Natural killer cell (primary cell): ENCODE results near the gene AZU1. TPM values are rescaled to one million over a fixed set of nuclear protein-coding genes. Genes with fewer than 3 reads are reported as not detected.
A peak's percentile ranks its signal among the peaks of the same experiment; 100 is the strongest.

ENCODE experiments used
- ATAC-seq, 3 donors: fragments of 150-1000 bp in 2 of 3; fragments of 200-7000 bp in 1 of 3; cut with Tn5 transposase; 1 replicate in 1 of 3; 2 replicates in 2 of 3; pipeline ENCODE4 v1.10.0; 2021; ENCODE audit warnings: mild to moderate bottlenecking in 2 of 3, moderate library complexity in 2 of 3
- DNase-seq, 2 donors: peaks; one replicate each; pipeline versions ENCODE4 v3.0.0 to v3.0.0-alpha.2; 2013 to 2021; ENCODE audit warnings: mixed read lengths in 1 of 2
- H3K27ac ChIP-seq: one replicate; pipeline ENCODE4 v1.5.1; 2013; ENCODE audit warnings: mild to moderate bottlenecking, low read length
- H3K27me3 ChIP-seq: one replicate; pipeline ENCODE4 v1.6.1; 2013; ENCODE audit warnings: low read length; ENCODE audit not compliant: control insufficient read depth, insufficient read depth
- H3K36me3 ChIP-seq: one replicate; pipeline ENCODE4 v1.6.1; 2013; ENCODE audit warnings: low read length; ENCODE audit not compliant: control insufficient read depth, insufficient read depth
- H3K4me1 ChIP-seq: one replicate; pipeline ENCODE4 v1.6.1; 2013; ENCODE audit warnings: low read length; ENCODE audit not compliant: control insufficient read depth, insufficient read depth
- H3K4me3 ChIP-seq: one replicate; pipeline ENCODE4 v1.5.1; 2013; ENCODE audit warnings: low read length
- H3K9me3 ChIP-seq: one replicate; pipeline ENCODE4 v1.6.1; 2013; ENCODE audit warnings: low read length; ENCODE audit not compliant: control insufficient read depth, insufficient read depth
- H3K27ac Mint-ChIP-seq, 2 donors: one replicate each; pipeline ENCODE4 v1.8.0; 2022; ENCODE audit warnings: mild to moderate bottlenecking in 2 of 2, mixed read lengths in 2 of 2, moderate library complexity in 1 of 2
- H3K27me3 Mint-ChIP-seq, 2 donors: one replicate each; pipeline ENCODE4 v1.8.0; 2022; ENCODE audit warnings: low read depth in 2 of 2, mixed read lengths in 2 of 2
- H3K36me3 Mint-ChIP-seq: one replicate; pipeline ENCODE4 v1.8.0; 2022; ENCODE audit warnings: mixed read lengths
- H3K4me1 Mint-ChIP-seq, 2 donors: one replicate each; pipeline ENCODE4 v1.8.0; 2022; ENCODE audit warnings: mixed read lengths in 2 of 2
- H3K4me3 Mint-ChIP-seq: one replicate; pipeline ENCODE4 v1.8.0; 2022; ENCODE audit warnings: mild to moderate bottlenecking, moderate library complexity, mixed read lengths
- H3K9me3 Mint-ChIP-seq, 2 donors: one replicate each; pipeline ENCODE4 v1.8.0; 2022; ENCODE audit warnings: mixed read lengths in 2 of 2
- WGBS: methylation state at CpG from one replicate; pipeline ENCODE4 v1.1.7; 2013; ENCODE audit warnings: missing lambda C conversion rate; ENCODE audit not compliant: insufficient coverage; 5-methylcytosine and 5-hydroxymethylcytosine counted together
- intact Hi-C: fragments of 100-400 bp; cut with micrococcal nuclease; formaldehyde crosslinking; loops from one replicate; pipeline ENCODE4 v1.14.2; 2022
- total RNA-seq, 4 donors: library from RNA; stranded (reverse); fragments of 120-200 nt in 1 of 4; gene quantifications; one replicate each; pipeline versions ENCODE4 v1.2.3 to v1.2.4, GENCODE V29; 2013 to 2022
- TF ChIP-seq, protein P1 (sequence below): fragments of 200-600 bp; IDR thresholded peaks from one replicate; pipeline ENCODE4 v1.8.0; 2022; ENCODE audit warnings: antibody characterized with exemption

AZU1 gene
- total RNA-seq, 3 donors from 2014 or later (not counting 1 experiment from before 2014, with no cell fraction given): 0.87 to 2.5 (median 1.8) TPM

DNA sequence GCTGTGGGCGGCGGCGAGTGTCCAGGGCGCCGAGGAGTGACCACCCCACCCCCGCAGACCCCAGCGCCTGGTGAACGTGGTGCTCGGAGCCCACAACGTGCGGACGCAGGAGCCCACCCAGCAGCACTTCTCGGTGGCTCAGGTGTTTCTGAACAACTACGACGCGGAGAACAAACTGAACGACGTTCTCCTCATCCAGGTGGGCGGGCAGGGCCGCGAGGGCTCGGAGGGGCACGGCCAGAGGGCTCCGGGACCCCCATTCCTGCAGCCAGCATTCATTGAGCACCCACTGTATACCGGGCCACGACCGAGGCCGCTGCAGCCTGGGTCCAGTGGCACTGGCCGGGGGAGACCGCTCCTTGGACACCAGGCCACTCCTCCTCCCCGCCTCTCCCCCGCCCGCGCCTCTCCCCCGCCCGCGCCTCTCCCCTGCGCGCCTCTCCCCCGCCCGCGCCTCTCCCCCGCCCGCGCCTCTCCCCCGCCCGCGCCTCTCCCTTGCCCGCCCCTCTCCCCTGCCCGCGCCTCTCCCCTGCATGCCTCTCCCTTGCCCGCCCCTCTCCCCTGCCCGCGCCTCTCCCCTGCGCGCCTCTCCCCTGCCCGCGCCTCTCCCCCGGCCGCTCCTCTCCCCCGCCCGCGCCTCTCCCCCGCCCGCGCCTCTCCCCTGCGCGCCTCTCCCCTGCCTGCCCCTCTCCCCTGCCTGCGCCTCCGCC, 16.4 kb downstream of the AZU1 start:
- peaks cover 12% of the 10 kb centered on the region for H3K4me1 ChIP-seq
- H3K4me3 Mint-ChIP-seq: no peak overlapping the region
- ATAC-seq: no peak
- no peak for DNase-seq
- no peaks in the 10 kb centered on the region for H3K9me3 Mint-ChIP-seq
- no peaks in the 10 kb centered on the region for H3K4me1 Mint-ChIP-seq
- intact Hi-C loops: no loop called here
- 34% methylated on average over 56 of the region's 70 CpGs for WGBS
- no peaks in the 10 kb centered on the region for H3K36me3 ChIP-seq
- H3K27ac ChIP-seq: no peak overlapping the region
- H3K27me3 Mint-ChIP-seq: peaks cover 6 to 20% of the 10 kb centered on the region in 2 donors
- no peaks in the 10 kb centered on the region for H3K36me3 Mint-ChIP-seq
- H3K27ac Mint-ChIP-seq: no peak overlapping the region
- no peaks in the 10 kb centered on the region for H3K9me3 ChIP-seq
- no peak overlapping the region for H3K4me3 ChIP-seq
- TF ChIP-seq, protein P1, sequence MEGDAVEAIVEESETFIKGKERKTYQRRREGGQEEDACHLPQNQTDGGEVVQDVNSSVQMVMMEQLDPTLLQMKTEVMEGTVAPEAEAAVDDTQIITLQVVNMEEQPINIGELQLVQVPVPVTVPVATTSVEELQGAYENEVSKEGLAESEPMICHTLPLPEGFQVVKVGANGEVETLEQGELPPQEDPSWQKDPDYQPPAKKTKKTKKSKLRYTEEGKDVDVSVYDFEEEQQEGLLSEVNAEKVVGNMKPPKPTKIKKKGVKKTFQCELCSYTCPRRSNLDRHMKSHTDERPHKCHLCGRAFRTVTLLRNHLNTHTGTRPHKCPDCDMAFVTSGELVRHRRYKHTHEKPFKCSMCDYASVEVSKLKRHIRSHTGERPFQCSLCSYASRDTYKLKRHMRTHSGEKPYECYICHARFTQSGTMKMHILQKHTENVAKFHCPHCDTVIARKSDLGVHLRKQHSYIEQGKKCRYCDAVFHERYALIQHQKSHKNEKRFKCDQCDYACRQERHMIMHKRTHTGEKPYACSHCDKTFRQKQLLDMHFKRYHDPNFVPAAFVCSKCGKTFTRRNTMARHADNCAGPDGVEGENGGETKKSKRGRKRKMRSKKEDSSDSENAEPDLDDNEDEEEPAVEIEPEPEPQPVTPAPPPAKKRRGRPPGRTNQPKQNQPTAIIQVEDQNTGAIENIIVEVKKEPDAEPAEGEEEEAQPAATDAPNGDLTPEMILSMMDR: no peak
- H3K27me3 ChIP-seq: peaks cover 24% of the 10 kb centered on the region

DNA sequence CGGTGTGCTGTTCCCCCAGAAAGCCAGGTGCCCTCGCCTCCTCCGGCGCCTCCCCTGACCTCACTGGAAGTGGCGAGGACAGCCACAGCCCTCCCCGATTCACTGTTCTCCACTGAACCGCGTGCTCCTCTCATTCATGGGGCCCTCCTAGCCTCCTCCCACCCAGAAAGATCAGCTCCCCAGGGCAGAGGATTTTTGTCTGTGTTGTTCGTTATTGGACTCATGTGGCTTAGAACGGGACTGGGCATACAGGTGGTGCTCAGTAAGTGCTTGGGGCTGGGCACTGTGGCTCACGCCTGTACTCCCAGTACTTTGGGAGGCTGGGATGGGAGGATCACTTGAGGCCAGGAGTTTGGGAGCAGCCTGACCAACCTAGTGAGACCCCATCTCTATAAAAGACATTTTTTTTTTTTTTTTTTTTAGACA, 16.9 kb downstream of the AZU1 start:
- no peak overlapping the region for H3K27ac Mint-ChIP-seq
- peak in 1 of 3 donors; percentile 41 for ATAC-seq
- WGBS: 47% methylated on average over 11 of the region's 11 CpGs
- H3K4me1 Mint-ChIP-seq: no peaks in the 10 kb centered on the region
- H3K9me3 Mint-ChIP-seq: no peaks in the 10 kb centered on the region
- Histone ChIP-seq H3K9me3 (no peaks in the 10 kb centered on the region), H3K27ac (no peak overlapping the region), H3K4me1 (peaks cover 12% of the 10 kb centered on the region), H3K27me3 (peaks cover 24% of the 10 kb centered on the region), H3K4me3 (no peak overlapping the region), H3K36me3 (no peaks in the 10 kb centered on the region)
- intact Hi-C loops: no loop called here
- TF ChIP-seq, protein P1: no peak
- H3K4me3 Mint-ChIP-seq: no peak overlapping the region
- no peak for DNase-seq
- peaks cover 6 to 23% of the 10 kb centered on the region in 2 donors for H3K27me3 Mint-ChIP-seq
- H3K36me3 Mint-ChIP-seq: no peaks in the 10 kb centered on the region

DNA sequence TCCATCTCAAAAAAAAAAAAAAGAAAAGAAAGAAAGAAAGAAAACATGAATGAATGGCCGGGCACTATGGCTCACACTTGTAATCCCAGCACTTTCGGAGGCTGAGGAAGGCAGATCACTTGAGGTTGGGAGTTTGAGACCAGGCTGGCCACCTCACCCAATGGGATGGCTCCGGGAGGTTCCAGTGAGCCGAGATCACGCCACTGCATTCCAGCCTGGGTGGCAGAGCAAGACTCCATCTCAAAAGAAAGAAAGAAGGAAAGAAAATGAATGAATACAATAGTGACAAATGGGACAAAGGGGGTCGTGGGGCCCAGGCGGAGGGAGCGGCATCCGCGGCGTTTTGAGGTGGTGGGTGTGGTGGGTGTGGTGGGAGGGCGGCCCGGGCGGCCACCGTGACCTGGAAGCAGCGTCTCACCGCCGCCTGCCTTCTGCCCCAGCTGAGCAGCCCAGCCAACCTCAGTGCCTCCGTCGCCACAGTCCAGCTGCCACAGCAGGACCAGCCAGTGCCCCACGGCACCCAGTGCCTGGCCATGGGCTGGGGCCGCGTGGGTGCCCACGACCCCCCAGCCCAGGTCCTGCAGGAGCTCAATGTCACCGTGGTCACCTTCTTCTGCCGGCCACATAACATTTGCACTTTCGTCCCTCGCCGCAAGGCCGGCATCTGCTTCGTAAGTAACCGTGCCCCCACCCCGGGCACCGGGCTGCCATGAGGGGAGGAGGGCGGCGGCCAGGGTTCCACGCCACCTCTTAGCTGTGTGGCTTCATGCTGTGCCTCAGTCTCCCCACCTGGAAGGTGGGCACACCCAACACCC, 18.3 kb downstream of the AZU1 start:
- peaks cover 6 to 23% of the 10 kb centered on the region in 2 donors for H3K27me3 Mint-ChIP-seq
- WGBS: 74% methylated on average over 37 of the region's 37 CpGs
- ATAC-seq (no peak), DNase-seq (no peak)
- Histone ChIP-seq H3K9me3 (no peaks in the 10 kb centered on the region), H3K4me3 (no peak overlapping the region), H3K27ac (no peak overlapping the region), H3K4me1 (peaks cover 9% of the 10 kb centered on the region), H3K27me3 (peaks cover 24% of the 10 kb centered on the region), H3K36me3 (no peaks in the 10 kb centered on the region)
- TF ChIP-seq, protein P1: no peak
- no peak overlapping the region for H3K4me3 Mint-ChIP-seq
- intact Hi-C loops: no loop called here
- no peaks in the 10 kb centered on the region for H3K36me3 Mint-ChIP-seq
- no peak overlapping the region for H3K27ac Mint-ChIP-seq
- no peaks in the 10 kb centered on the region for H3K4me1 Mint-ChIP-seq
- H3K9me3 Mint-ChIP-seq: no peaks in the 10 kb centered on the region
